GM10248 (cell line): ENCODE data around the gene G3BP2.

ENCODE experiments used
- CTCF ChIA-PET: fragments of 300-600 bp; sonication (Branson Sonifier 250); formaldehyde crosslinking; extraction: SDS; loops from one replicate; lab custom pipeline; 2021; ENCODE audit warnings: antibody characterized with exemption; lab: Yijun Ruan, JAX
- POLR2A ChIA-PET: fragments of 350-650 bp; sonication (Branson Sonifier 250); formaldehyde crosslinking; extraction: SDS; loops from one replicate; lab custom pipeline; 2020; ENCODE audit warnings: antibody characterized with exemption; lab: Yijun Ruan, JAX
- DNase-seq: peaks from one replicate; pipeline ENCODE4 v3.0.0; 2012; ENCODE audit errors: extremely low spot score
- TF ChIP-seq, protein P1 (sequence below): IDR thresholded peaks from 2 replicates; pipeline ENCODE4 v1.5.1; 2012; ENCODE audit warnings: mild to moderate bottlenecking, low read depth; ENCODE audit errors: extremely low read depth, missing control alignments, control extremely low read depth

G3BP2 gene

GRCh38 chr4:75629239-75629638, 44.0 kb downstream of the G3BP2 start:
- DNase-seq: no peak
- ChIA-PET POLR2A (no interaction called here), CTCF (interaction anchor here (1.1 to 1.5 kb wide), 2 partner anchors 16 to 81 kb away, joined by 3 read pairs; no protein-coding TSS in a partner anchor)
- TF ChIP-seq, protein P1, sequence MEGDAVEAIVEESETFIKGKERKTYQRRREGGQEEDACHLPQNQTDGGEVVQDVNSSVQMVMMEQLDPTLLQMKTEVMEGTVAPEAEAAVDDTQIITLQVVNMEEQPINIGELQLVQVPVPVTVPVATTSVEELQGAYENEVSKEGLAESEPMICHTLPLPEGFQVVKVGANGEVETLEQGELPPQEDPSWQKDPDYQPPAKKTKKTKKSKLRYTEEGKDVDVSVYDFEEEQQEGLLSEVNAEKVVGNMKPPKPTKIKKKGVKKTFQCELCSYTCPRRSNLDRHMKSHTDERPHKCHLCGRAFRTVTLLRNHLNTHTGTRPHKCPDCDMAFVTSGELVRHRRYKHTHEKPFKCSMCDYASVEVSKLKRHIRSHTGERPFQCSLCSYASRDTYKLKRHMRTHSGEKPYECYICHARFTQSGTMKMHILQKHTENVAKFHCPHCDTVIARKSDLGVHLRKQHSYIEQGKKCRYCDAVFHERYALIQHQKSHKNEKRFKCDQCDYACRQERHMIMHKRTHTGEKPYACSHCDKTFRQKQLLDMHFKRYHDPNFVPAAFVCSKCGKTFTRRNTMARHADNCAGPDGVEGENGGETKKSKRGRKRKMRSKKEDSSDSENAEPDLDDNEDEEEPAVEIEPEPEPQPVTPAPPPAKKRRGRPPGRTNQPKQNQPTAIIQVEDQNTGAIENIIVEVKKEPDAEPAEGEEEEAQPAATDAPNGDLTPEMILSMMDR: no peak

DNA sequence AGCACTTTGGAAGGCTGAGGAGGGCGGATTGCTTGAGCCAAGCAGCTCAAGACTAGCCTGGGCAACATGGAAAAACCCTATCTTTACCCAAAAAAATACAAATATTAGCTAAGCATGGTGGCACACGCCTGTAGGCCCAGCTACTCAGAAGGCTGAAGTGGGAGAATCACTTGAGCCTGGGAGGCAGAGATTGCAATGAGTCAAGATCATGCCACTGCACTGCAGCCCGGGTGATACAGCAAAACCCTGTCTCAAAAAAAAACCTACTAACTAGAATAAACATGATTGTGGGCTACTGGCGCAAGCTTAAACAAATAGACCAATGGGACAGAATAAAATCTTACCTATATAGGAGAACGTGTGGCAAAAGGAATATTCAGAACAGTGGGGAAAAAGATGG, 50.2 kb downstream of the G3BP2 start:
- ChIA-PET CTCF (no interaction called here), POLR2A (no interaction called here)
- DNase-seq: no peak

GRCh38 chr4:75621715-75622114, 51.5 kb downstream of the G3BP2 start:
- CTCF ChIA-PET: no interaction called here
- no peak for DNase-seq
- POLR2A ChIA-PET: no interaction called here
- TF ChIP-seq, protein P1: no peak

More for the DNA sequence above, 50.2 kb downstream of the G3BP2 start:
- TF ChIP-seq, protein P1: no peak

DNA sequence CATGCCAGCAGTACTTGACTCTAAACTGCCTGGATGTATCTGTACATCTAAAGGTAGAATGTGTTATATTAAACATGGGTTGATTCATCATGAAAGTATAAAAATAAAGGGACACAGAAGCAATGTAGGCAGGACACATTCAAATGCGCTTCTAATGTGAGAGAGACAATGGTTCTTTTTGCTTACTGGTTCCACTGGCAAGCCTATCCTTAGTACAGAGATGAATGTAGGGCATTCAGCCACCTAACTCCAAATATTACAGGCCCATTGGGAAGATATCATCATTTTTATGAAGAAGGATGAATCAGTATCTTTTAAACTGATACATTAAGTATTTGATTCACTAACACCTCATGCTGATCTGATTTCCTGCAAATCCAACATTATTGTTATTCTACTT, 60.9 kb downstream of the G3BP2 start:
- ChIA-PET CTCF (no interaction called here), POLR2A (no interaction called here)
- no peak for DNase-seq
- TF ChIP-seq, protein P1: no peak

DNA sequence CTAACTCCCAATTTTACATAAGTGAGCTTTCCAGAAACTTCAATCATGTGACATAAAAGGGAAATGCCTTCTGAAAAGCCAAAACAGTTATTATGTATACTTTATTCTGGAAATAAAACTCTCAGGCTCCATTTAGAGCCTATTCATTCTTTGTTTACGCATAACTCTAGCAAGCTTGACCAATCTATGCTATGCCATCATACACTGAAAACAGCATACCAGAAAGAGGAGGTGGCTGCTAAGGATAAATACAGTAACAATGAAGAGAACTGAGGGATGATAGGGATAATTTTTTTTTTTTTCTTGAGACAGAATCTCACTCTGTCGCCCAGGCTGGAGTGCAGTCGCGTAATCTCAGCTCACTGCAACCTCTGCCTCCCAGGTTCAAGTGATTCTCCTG, 67.3 kb downstream of the G3BP2 start:
- CTCF ChIA-PET: interaction anchor here (1.1 to 1.3 kb wide), 2 partner anchors 9 to 242 kb away, joined by 3 read pairs; no protein-coding TSS in a partner anchor
- TF ChIP-seq, protein P1: no peak
- no peak for DNase-seq
- POLR2A ChIA-PET: no interaction called here

DNA sequence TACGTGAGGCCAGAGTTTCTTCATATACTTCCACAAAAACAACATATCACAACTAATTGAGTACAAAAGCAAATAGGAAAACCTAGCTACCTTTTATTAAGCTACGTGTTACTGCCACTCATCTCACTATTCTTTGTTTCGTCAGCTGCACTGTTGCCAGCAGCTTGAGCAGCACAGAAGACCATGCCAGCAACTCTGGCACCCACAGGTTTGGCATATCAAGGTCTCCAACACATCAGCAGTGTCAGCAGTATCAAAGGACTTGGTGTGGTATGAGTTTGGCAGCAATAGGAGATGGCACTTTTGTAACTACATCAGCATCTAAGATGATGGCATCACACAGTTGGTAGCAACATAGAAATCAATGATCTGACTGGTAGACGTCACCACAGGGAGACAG, 73.6 kb downstream of the G3BP2 start:
- DNase-seq: no peak
- POLR2A ChIA-PET: no interaction called here
- CTCF ChIA-PET: no interaction called here
- TF ChIP-seq, protein P1: no peak

- ChIA-PET CTCF (no interaction called here), POLR2A (no interaction called here)
- TF ChIP-seq, protein P1: no peak
- no peak for DNase-seq
Observed at GRCh38 chr4:75598390-75598789, 74.8 kb downstream of the G3BP2 start.
